ENCODE results near the gene UBE3D. TPM values are rescaled to one million over a fixed set of nuclear protein-coding genes. Genes with fewer than 3 reads are reported as not detected.

Gene UBE3D, protein sequence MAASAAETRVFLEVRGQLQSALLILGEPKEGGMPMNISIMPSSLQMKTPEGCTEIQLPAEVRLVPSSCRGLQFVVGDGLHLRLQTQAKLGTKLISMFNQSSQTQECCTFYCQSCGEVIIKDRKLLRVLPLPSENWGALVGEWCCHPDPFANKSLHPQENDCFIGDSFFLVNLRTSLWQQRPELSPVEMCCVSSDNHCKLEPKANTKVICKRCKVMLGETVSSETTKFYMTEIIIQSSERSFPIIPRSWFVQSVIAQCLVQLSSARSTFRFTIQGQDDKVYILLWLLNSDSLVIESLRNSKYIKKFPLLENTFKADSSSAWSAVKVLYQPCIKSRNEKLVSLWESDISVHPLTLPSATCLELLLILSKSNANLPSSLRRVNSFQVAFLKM
- 5.6 and 6.9 TPM in 2 replicates for total RNA-seq

DNA sequence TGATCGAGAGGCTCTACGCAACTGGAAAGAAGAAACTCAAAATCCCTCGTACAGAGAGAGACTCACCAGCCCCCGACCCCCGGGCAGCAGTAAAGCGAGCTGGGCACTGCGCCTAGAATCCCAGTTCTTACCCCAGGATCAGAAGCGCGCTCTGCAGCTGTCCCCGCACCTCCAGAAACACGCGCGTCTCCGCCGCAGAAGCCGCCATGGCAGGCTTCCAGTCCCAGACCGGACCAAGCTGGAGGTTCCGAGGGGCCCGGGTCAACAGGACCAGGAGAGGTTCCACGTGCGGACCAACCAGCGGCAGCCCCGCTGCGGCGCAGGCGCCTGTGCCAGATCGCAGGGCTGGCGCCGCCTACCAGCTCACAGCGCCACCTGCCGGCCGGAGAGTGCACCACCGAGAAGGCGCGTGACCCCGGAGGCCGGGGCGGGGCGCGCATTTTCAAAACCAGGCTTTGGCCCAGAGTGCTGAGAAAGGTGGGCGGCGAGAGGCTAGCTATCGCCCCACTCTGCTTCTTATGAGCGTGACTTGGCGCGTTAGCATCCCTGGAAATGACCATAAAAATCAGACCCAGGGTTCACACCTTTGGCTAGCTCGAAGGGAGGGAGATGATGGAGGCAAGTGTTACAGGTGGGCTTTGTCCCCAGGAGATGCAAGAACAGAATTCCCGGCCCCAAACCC lies at the start of gene UBE3D:
TSS of gene UBE3D (minus strand) at position 331 of the 682 bp plus-strand sequence. CDS start at position 208, 123 bp downstream.

DNA sequence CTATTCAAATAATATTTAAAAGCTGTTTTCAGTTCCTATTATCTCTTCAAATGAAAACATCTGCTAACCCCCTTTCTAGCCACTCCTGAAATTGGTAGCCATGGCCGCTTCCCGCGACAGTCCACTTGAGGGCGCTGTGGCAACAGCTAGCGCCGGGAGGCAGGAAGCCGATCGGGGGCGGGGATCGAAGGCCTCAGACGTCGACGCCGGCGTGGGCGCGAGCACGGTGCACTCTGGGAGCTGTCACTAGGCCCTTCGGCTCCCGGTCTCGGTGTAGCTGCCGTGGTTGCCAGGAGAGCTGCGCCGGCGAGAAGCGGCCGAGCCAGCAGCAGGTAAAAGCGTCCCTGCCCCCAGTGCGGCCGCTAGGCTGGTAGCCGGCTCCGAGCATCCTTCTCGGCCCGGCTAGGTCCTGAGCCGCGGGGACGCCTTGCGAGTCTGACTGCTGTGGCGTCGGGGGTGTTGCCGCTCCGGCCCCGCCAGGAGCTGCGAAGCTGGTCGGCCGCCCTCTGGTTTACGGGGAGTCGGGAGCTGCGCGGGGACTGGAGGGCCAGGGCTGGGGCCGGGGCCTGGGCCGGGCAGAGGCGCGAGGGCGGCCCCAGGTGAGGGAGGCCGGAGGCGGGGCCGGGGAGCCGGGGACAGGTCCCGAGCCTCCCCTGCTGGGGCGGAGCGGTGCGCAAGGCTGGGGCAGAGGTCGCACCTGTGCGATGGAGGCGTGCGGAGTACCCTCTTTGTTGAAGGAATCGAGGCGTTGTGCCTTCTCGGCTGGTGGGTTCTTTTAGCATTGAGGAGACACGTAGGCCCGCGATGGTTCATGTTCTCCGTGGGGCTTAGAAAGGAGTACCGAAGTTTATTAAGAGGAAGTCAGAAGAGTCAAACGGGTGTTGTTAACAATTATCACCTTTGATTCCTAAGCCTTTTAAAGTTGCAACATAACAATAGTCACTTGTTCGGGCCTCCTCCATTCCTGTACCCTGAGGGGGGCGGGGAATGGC lies 2.1 kb upstream of the UBE3D start, which contains the start of gene DOP1A:
TSS of gene DOP1A (plus strand) at position 224 of the 992 bp plus-strand sequence. CDS start 29,307 bp downstream, outside the sequence.

Small RNA genes lying within 50 kb of the gene (small RNA-seq; reads per million reads assigned to genes)
- not detected for gene LAP3P1

Other genes starting within 250 kb of the UBE3D start
- gene DOP1A, start 1.8 kb upstream of the UBE3D start, total RNA-seq = 35.3 and 38.9 TPM in 2 replicates
- gene PGM3, start 127.4 kb upstream of the UBE3D start, total RNA-seq = 64.0 and 65.3 TPM in 2 replicates
- 3.2 and 3.6 TPM in 2 replicates for gene RWDD2A, start 127.5 kb upstream of the UBE3D start, total RNA-seq

Data from vein endothelial cell (primary cell).